Measurements from ENCODE around the gene PTK7.

DNA sequence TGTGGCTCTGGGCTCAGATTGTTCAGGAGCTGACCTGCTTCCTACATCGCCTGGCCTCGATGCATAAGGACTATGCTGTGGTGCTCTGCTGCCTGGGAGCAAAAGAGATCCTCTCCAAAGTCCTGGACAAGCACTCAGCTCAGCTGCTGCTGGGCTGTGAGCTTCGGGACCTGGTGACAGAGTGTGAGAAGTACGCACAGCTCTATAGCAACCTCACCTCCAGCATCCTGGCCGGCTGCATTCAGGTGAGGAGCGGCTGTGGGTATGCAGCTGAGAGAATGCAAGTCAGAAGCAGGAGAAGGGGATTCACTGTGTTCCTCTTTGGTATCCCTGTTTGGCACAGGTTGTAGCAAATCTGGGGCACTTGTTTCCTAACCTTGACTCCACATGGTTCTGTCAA, 123.8 kb downstream of the PTK7 start:
- TF ChIP-seq, protein P1, sequence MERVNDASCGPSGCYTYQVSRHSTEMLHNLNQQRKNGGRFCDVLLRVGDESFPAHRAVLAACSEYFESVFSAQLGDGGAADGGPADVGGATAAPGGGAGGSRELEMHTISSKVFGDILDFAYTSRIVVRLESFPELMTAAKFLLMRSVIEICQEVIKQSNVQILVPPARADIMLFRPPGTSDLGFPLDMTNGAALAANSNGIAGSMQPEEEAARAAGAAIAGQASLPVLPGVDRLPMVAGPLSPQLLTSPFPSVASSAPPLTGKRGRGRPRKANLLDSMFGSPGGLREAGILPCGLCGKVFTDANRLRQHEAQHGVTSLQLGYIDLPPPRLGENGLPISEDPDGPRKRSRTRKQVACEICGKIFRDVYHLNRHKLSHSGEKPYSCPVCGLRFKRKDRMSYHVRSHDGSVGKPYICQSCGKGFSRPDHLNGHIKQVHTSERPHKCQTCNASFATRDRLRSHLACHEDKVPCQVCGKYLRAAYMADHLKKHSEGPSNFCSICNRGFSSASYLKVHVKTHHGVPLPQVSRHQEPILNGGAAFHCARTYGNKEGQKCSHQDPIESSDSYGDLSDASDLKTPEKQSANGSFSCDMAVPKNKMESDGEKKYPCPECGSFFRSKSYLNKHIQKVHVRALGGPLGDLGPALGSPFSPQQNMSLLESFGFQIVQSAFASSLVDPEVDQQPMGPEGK (CRISPR knock-in tag; IDR thresholded peaks at IDR 0.05; ENCODE audit: borderline replicate concordance): no peak
- TF ChIP-seq, protein P2, sequence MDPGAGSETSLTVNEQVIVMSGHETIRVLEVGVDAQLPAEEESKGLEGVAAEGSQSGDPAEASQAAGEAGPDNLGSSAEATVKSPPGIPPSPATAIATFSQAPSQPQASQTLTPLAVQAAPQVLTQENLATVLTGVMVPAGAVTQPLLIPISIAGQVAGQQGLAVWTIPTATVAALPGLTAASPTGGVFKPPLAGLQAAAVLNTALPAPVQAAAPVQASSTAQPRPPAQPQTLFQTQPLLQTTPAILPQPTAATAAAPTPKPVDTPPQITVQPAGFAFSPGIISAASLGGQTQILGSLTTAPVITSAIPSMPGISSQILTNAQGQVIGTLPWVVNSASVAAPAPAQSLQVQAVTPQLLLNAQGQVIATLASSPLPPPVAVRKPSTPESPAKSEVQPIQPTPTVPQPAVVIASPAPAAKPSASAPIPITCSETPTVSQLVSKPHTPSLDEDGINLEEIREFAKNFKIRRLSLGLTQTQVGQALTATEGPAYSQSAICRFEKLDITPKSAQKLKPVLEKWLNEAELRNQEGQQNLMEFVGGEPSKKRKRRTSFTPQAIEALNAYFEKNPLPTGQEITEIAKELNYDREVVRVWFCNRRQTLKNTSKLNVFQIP (CRISPR knock-in tag; IDR thresholded peaks at IDR 0.05; ENCODE audit: borderline replicate concordance, low read depth): no peak
- no peak for TF ChIP-seq RARB (CRISPR knock-in tag; IDR thresholded peaks at IDR 0.05)
- no peak for TF ChIP-seq ZNF8 (CRISPR knock-in tag; IDR thresholded peaks at IDR 0.05)
- TF ChIP-seq, protein P3, sequence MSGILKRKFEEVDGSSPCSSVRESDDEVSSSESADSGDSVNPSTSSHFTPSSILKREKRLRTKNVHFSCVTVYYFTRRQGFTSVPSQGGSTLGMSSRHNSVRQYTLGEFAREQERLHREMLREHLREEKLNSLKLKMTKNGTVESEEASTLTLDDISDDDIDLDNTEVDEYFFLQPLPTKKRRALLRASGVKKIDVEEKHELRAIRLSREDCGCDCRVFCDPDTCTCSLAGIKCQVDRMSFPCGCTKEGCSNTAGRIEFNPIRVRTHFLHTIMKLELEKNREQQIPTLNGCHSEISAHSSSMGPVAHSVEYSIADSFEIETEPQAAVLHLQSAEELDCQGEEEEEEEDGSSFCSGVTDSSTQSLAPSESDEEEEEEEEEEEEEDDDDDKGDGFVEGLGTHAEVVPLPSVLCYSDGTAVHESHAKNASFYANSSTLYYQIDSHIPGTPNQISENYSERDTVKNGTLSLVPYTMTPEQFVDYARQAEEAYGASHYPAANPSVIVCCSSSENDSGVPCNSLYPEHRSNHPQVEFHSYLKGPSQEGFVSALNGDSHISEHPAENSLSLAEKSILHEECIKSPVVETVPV (CRISPR knock-in tag; IDR thresholded peaks at IDR 0.05): no peak
- TF ChIP-seq TCF4 (CRISPR knock-in tag; IDR thresholded peaks at IDR 0.05; ENCODE audit: borderline replicate concordance): no peak
- TF ChIP-seq, protein P4, sequence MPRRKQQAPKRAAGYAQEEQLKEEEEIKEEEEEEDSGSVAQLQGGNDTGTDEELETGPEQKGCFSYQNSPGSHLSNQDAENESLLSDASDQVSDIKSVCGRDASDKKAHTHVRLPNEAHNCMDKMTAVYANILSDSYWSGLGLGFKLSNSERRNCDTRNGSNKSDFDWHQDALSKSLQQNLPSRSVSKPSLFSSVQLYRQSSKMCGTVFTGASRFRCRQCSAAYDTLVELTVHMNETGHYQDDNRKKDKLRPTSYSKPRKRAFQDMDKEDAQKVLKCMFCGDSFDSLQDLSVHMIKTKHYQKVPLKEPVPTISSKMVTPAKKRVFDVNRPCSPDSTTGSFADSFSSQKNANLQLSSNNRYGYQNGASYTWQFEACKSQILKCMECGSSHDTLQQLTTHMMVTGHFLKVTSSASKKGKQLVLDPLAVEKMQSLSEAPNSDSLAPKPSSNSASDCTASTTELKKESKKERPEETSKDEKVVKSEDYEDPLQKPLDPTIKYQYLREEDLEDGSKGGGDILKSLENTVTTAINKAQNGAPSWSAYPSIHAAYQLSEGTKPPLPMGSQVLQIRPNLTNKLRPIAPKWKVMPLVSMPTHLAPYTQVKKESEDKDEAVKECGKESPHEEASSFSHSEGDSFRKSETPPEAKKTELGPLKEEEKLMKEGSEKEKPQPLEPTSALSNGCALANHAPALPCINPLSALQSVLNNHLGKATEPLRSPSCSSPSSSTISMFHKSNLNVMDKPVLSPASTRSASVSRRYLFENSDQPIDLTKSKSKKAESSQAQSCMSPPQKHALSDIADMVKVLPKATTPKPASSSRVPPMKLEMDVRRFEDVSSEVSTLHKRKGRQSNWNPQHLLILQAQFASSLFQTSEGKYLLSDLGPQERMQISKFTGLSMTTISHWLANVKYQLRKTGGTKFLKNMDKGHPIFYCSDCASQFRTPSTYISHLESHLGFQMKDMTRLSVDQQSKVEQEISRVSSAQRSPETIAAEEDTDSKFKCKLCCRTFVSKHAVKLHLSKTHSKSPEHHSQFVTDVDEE (CRISPR knock-in tag; IDR thresholded peaks at IDR 0.05): no peak

Measured in SK-N-SH treated with all-trans-retinoic acid at 6 μM for 48 hours (cell line).